WERI-Rb-1 (cell line): ENCODE data around the gene TMEM209.

Experiments
- DNase-seq: peaks from one replicate; pipeline ENCODE4 v3.0.0-alpha.2; 2020
- H3K27ac ChIP-seq: fragments of 250-450 bp; sonication (Bioruptor Pico); 2 replicates; pipeline ENCODE4 v1.5.1; 2020; ENCODE audit warnings: mild to moderate bottlenecking, moderate library complexity
- H3K27me3 ChIP-seq: fragments of 250-450 bp; sonication (Bioruptor Pico); 2 replicates; pipeline ENCODE4 v1.5.1; 2021; ENCODE audit warnings: mild to moderate bottlenecking, low read depth, moderate library complexity; ENCODE audit not compliant: insufficient read depth, severe bottlenecking
- H3K36me3 ChIP-seq: fragments of 250-450 bp; sonication (Bioruptor Pico); 2 replicates; pipeline ENCODE4 v1.5.1; 2020; ENCODE audit warnings: mild to moderate bottlenecking, moderate library complexity
- H3K4me3 ChIP-seq: 2 replicates; pipeline ENCODE4 v1.5.1; 2011; ENCODE audit warnings: low read depth, mild to moderate bottlenecking, control low read depth, low read length
- H3K9me3 ChIP-seq: fragments of 250-450 bp; sonication (Bioruptor Pico); 2 replicates; pipeline ENCODE4 v1.5.1; 2021; ENCODE audit warnings: mild to moderate bottlenecking, moderate library complexity; ENCODE audit not compliant: severe bottlenecking
- TF ChIP-seq, protein P1 (sequence below): IDR thresholded peaks from 2 replicates; pipeline ENCODE4 v1.5.1; 2011; ENCODE audit warnings: low read depth, mild to moderate bottlenecking, control low read depth, inconsistent platforms, low read length

TMEM209 gene

GRCh38 chr7:130219871-130220270 is 14.7 kb upstream of the TMEM209 start:
- H3K4me3 ChIP-seq, result no peak overlapping the region
- H3K27me3 ChIP-seq, result no peaks in the 10 kb centered on the region
- H3K9me3 ChIP-seq, result no peaks in the 10 kb centered on the region
- H3K36me3 ChIP-seq, result no peaks in the 10 kb centered on the region
- H3K27ac ChIP-seq, result no peak overlapping the region
- DNase-seq, result no peak
- TF ChIP-seq, protein P1, sequence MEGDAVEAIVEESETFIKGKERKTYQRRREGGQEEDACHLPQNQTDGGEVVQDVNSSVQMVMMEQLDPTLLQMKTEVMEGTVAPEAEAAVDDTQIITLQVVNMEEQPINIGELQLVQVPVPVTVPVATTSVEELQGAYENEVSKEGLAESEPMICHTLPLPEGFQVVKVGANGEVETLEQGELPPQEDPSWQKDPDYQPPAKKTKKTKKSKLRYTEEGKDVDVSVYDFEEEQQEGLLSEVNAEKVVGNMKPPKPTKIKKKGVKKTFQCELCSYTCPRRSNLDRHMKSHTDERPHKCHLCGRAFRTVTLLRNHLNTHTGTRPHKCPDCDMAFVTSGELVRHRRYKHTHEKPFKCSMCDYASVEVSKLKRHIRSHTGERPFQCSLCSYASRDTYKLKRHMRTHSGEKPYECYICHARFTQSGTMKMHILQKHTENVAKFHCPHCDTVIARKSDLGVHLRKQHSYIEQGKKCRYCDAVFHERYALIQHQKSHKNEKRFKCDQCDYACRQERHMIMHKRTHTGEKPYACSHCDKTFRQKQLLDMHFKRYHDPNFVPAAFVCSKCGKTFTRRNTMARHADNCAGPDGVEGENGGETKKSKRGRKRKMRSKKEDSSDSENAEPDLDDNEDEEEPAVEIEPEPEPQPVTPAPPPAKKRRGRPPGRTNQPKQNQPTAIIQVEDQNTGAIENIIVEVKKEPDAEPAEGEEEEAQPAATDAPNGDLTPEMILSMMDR, result no peak

GRCh38 chr7:130218806-130219620 is 13.8 kb upstream of the TMEM209 start:
- Histone ChIP-seq H3K27me3 (no peaks in the 10 kb centered on the region), H3K36me3 (no peaks in the 10 kb centered on the region), H3K9me3 (no peaks in the 10 kb centered on the region), H3K27ac (no peak overlapping the region), H3K4me3 (no peak overlapping the region)
- peak; percentile 19 for DNase-seq
- TF ChIP-seq, protein P1, result no peak

DNA sequence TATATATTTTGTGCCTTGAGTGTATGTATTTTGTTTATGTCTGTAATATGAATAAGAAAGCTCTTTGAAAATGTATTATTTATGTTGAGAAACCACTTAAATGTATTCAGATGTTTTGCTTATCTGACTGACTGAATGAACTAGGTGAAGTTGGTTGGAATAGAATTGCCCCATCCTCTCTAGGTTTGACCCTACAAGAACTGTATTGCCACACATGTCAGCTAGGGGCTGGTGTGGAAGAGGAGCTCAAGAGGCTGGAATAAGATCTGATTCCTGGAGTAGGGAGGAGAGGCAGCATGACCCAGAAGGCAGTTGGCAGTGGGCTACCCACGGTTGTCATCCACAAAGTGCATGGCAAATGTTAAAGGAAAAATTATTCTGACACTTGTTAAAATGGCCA is 11.5 kb upstream of the TMEM209 start:
- H3K36me3 ChIP-seq, result no peaks in the 10 kb centered on the region
- H3K27me3 ChIP-seq, result no peaks in the 10 kb centered on the region
- no peaks in the 10 kb centered on the region for H3K9me3 ChIP-seq
- no peak overlapping the region for H3K27ac ChIP-seq
- TF ChIP-seq, protein P1, result no peak
- no peak for DNase-seq
- H3K4me3 ChIP-seq, result no peak overlapping the region

DNA sequence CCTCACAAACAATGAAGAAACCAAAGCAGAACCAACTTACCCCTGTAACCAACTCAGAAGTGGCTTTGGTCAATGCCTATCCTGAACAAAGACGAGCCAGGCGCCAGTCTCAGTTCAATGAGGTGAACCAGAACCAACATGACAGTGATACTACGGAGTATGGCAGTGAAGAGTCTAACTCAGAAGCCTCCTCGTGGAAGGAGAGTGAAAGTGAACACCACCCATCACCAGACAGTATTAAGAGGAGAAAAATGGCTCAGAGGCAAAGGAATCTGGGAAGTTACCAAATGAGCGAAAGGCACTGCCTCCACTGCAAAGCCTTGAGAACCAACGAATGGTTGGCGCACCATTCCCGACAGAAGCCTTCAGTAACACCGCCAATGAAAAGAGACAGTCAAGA is 10.8 kb upstream of the TMEM209 start:
- no peak overlapping the region for H3K27ac ChIP-seq
- TF ChIP-seq, protein P1, result no peak
- H3K36me3 ChIP-seq, result no peaks in the 10 kb centered on the region

GRCh38 chr7:130213828-130214227 is 8.6 kb upstream of the TMEM209 start:
- H3K27me3 ChIP-seq, result no peaks in the 10 kb centered on the region
- H3K36me3 ChIP-seq, result no peaks in the 10 kb centered on the region
- no peak overlapping the region for H3K4me3 ChIP-seq
- no peaks in the 10 kb centered on the region for H3K9me3 ChIP-seq
- TF ChIP-seq, protein P1, result no peak
- no peak overlapping the region for H3K27ac ChIP-seq
- DNase-seq, result no peak

More for the DNA sequence above, 10.8 kb upstream of the TMEM209 start:
- H3K9me3 ChIP-seq, result no peaks in the 10 kb centered on the region
- H3K27me3 ChIP-seq, result no peaks in the 10 kb centered on the region
- no peak for DNase-seq
- no peak overlapping the region for H3K4me3 ChIP-seq
